ENCODE results near the gene PGBD1. TPM values are rescaled to one million over a fixed set of nuclear protein-coding genes. Genes with fewer than 3 reads are reported as not detected.

The PGBD1 gene
- total and polyA plus RNA-seq, 2 of the 8 experiments (the other 6 are each of a cell fraction or from before 2014, with no cell fraction given), result 2.5 to 9.2 TPM

DNA sequence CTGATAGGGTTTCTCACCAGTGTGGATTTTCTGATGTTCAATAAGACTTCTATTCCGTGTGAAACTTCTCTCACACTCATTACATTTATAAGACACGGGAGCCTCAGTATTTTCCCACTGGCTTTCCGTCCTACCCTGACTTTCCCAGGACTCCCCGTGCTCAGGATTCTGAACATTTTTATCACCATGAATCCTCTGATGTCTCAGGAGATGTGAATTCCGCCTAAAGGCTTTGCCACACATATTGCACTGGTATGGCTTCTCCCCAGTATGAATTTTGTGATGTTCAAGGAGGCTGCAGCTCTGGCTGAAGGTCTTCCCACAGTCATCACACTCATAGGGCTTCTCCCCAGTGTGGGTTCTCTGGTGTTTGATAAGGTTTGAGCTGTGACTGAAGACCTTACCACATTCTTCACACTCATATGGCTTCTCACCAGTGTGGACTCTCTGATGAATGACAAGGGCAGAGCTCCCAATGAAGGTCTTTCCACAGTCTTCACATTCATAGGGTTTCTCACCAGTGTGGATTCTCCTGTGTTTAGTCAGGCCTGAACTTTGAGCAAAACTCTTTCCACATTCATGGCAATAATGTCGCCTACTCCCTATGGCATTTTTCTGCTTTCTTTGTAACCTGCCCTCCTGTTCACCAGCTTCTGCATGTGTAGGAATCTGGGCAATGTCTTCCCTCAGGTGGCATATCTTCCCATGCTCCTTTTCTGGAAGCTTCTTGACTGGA is 36.0 kb upstream of the PGBD1 start:
- no peak overlapping the region for H3K9ac ChIP-seq (replicated peaks in 1 of 4; ENCODE audit: extremely low read depth in 1 of 4, low read depth in 3 of 4, low read length in 3 of 4)
- no peaks in the 10 kb centered on the region for H3K4me1 ChIP-seq (replicated peaks in 1 of 4; ENCODE audit: control insufficient read depth in 3 of 4, insufficient read depth in 4 of 4, low read length in 3 of 4)
- H4K8ac ChIP-seq (ENCODE audit: extremely low read depth, insufficient read depth, low read length), result no peak overlapping the region
- H2BK120ac ChIP-seq (replicated peaks; ENCODE audit: low read depth, low read length), result no peak overlapping the region
- H3K23me2 ChIP-seq (ENCODE audit: low read depth, low read length), result no peaks in the 10 kb centered on the region
- H3K27me3 ChIP-seq (replicated peaks in 1 of 4; ENCODE audit: control insufficient read depth in 3 of 4, extremely low read depth in 1 of 4, insufficient read depth in 3 of 4, low read length in 3 of 4), result no peaks in the 10 kb centered on the region
- no peak overlapping the region for H3K23ac ChIP-seq (ENCODE audit: insufficient read length)
- H3K4me2 ChIP-seq (ENCODE audit: insufficient read depth in 1 of 2, low read depth in 2 of 2, low read length in 2 of 2), result no peak overlapping the region
- H3K4ac ChIP-seq (replicated peaks; ENCODE audit: insufficient read length, low read depth, low read length), result no peak overlapping the region
- no peaks in the 10 kb centered on the region for H3K9me3 ChIP-seq (ENCODE audit: insufficient read depth in 2 of 2, low read depth in 1 of 2, low read length in 1 of 2)
- H3K18ac ChIP-seq (ENCODE audit: extremely low read depth, low read length), result no peak overlapping the region
- no peak overlapping the region for H3K56ac ChIP-seq (replicated peaks; ENCODE audit: insufficient read length, low read depth, low read length)
- ChIA-PET POLR2A (ENCODE audit: partially characterized antibody) (no interaction called here), CTCF (ENCODE audit: partially characterized antibody) (no interaction called here)
- H3K79me1 ChIP-seq (ENCODE audit: low read depth, low read length), result no peaks in the 10 kb centered on the region
- H3K4me3 ChIP-seq (ENCODE audit: extremely low read depth in 1 of 4, insufficient read depth in 2 of 4, low read depth in 3 of 4, low read length in 4 of 4), result no peak overlapping the region
- DNase-seq (ENCODE audit: low read depth in 1 of 2, low spot score in 2 of 2), result no peak
- peaks cover 6 to 28% (median 17%) of the 10 kb centered on the region in 4 experiments; a peak in 7 of 8 replicates for H3K36me3 ChIP-seq (ENCODE audit: control insufficient read depth in 2 of 4, insufficient read depth in 4 of 4, low read length in 3 of 4)
- no peak overlapping the region for H4K91ac ChIP-seq (replicated peaks; ENCODE audit: insufficient read length, low read length)
- H2BK5ac ChIP-seq (ENCODE audit: low read depth, low read length), result no peak overlapping the region
- no peak overlapping the region for H2BK20ac ChIP-seq (ENCODE audit: low read length)
- H3K79me2 ChIP-seq (ENCODE audit: control insufficient read depth in 1 of 2, insufficient read depth in 2 of 2, low read length in 2 of 2), result peaks cover 0 to 1% of the 10 kb centered on the region in 2 experiments; a peak in 1 of 4 replicates
- no peak overlapping the region for H2BK12ac ChIP-seq (ENCODE audit: low read depth, low read length)
- no peaks in the 10 kb centered on the region for H4K20me1 ChIP-seq (replicated peaks in 1 of 2; ENCODE audit: control insufficient read depth in 1 of 2, insufficient read depth in 2 of 2, low read length in 2 of 2)
- H2BK15ac ChIP-seq (ENCODE audit: low read length), result no peak overlapping the region
- H4K5ac ChIP-seq (ENCODE audit: insufficient read length, low read depth, low read length), result no peak overlapping the region
- H2AK5ac ChIP-seq (ENCODE audit: low read depth, low read length), result no peak overlapping the region
- H2AFZ ChIP-seq (ENCODE audit: low read length), result no peak overlapping the region
- FAIRE-seq, result no peak
- H3K14ac ChIP-seq (ENCODE audit: insufficient read length), result no peak overlapping the region
- no peak overlapping the region for H3K27ac ChIP-seq (ENCODE audit: low read depth, low read length)
- WGBS, 2 experiments (ENCODE audit: extremely low coverage in 1 of 2, insufficient coverage in 1 of 2, insufficient read length in 1 of 2, insufficient replicate concordance in 2 of 2, low coverage in 1 of 2, low lambda C conversion rate in 2 of 2, missing lambda C conversion rate in 1 of 2), result 92% methylated on average over 6 of the region's 6 CpGs; no CpG with 5 or more reads in 1 of the 2 experiments
- no peak for TF ChIP-seq SRF (IDR thresholded peaks at IDR 0.05; ENCODE audit: low read depth, low read length)
- TF ChIP-seq SIRT6 (IDR thresholded peaks at IDR 0.05; ENCODE audit: low read length), result no peak
- no peak for TF ChIP-seq JUND (IDR thresholded peaks at IDR 0.05; ENCODE audit: low read length)
- TF ChIP-seq, protein P1, sequence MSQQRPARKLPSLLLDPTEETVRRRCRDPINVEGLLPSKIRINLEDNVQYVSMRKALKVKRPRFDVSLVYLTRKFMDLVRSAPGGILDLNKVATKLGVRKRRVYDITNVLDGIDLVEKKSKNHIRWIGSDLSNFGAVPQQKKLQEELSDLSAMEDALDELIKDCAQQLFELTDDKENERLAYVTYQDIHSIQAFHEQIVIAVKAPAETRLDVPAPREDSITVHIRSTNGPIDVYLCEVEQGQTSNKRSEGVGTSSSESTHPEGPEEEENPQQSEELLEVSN (IDR thresholded peaks at IDR 0.05), result no peak
- no peak for TF ChIP-seq CBX8 (IDR thresholded peaks at IDR 0.05; ENCODE audit: borderline replicate concordance, low read depth, low read length)
- TF ChIP-seq, protein P2, sequence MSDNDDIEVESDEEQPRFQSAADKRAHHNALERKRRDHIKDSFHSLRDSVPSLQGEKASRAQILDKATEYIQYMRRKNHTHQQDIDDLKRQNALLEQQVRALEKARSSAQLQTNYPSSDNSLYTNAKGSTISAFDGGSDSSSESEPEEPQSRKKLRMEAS (IDR thresholded peaks at IDR 0.05), result no peak
- TF ChIP-seq, protein P3, sequence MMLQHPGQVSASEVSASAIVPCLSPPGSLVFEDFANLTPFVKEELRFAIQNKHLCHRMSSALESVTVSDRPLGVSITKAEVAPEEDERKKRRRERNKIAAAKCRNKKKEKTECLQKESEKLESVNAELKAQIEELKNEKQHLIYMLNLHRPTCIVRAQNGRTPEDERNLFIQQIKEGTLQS (IDR thresholded peaks at IDR 0.05; ENCODE audit: insufficient read depth, low read depth, low read length), result no peak
- no peak for TF ChIP-seq CTBP2 (IDR thresholded peaks at IDR 0.05; ENCODE audit: borderline replicate concordance, insufficient read depth, insufficient read length, low read length)
- no peak for TF ChIP-seq GTF2F1 (IDR thresholded peaks at IDR 0.05; ENCODE audit: borderline replicate concordance, low read depth, low read length)
- no peak for TF ChIP-seq RBBP5 (IDR thresholded peaks at IDR 0.05; ENCODE audit: borderline replicate concordance, low read depth, low read length)
- TF ChIP-seq CEBPB (IDR thresholded peaks at IDR 0.05; ENCODE audit: low read depth, low read length), result no peak
- no peak for TF ChIP-seq GABPA (IDR thresholded peaks at IDR 0.05; ENCODE audit: borderline replicate concordance, insufficient read depth, low read length)

All from H1 (cell line).